Lung (tissue), 12 donors: Measurements from ENCODE around the gene S100A8. TPM values are rescaled to one million over a fixed set of nuclear protein-coding genes. Genes with fewer than 3 reads are reported as not detected.

Source experiments
- ATAC-seq: fragments of 200-7000 bp; cut with Tn5 transposase; one replicate; pipeline ENCODE4 v1.9.1; 2020; ENCODE audit warnings: moderate number of reproducible peaks; ENCODE audit not compliant: insufficient read depth, low FRiP score
- DNase-seq, 3 donors: peaks; one replicate each; pipeline ENCODE4 v3.0.0-alpha.2; 2013 to 2017
- H3K27ac ChIP-seq, 2 donors: one replicate each; pipeline ENCODE4 v1.5.1; 2013; ENCODE audit warnings: mild to moderate bottlenecking in 2 of 2, moderate library complexity in 2 of 2, control low read depth in 1 of 2, inconsistent platforms in 1 of 2, low read depth in 1 of 2, low read length in 1 of 2
- H3K27me3 ChIP-seq, 3 donors: one replicate each; pipeline ENCODE4 v1.5.1; 2013; ENCODE audit warnings: low read length in 2 of 3; ENCODE audit not compliant: control insufficient read depth in 3 of 3, insufficient read depth in 3 of 3
- H3K36me3 ChIP-seq, 4 donors: one replicate each; pipeline ENCODE4 v1.5.1; 2013; ENCODE audit warnings: low read length in 4 of 4, mild to moderate bottlenecking in 1 of 4, moderate library complexity in 1 of 4; ENCODE audit not compliant: control insufficient read depth in 4 of 4, insufficient read depth in 4 of 4
- H3K4me1 ChIP-seq, 5 donors: one replicate each; pipeline ENCODE4 v1.5.1; 2013; ENCODE audit warnings: low read length in 5 of 5, mild to moderate bottlenecking in 2 of 5, moderate library complexity in 1 of 5; ENCODE audit not compliant: control insufficient read depth in 5 of 5, insufficient read depth in 5 of 5
- H3K4me3 ChIP-seq: one replicate; pipeline ENCODE4 v1.5.1; 2013; ENCODE audit warnings: mild to moderate bottlenecking, control low read depth, moderate library complexity
- H3K9ac ChIP-seq, 2 donors: one replicate each; pipeline ENCODE4 v1.5.1; 2013; ENCODE audit warnings: low read length in 2 of 2, control low read depth in 1 of 2; ENCODE audit not compliant: insufficient read depth in 1 of 2
- H3K9me3 ChIP-seq, 4 donors: one replicate each; pipeline ENCODE4 v1.5.1; 2013; ENCODE audit warnings: low read length in 3 of 4, mild to moderate bottlenecking in 1 of 4, moderate library complexity in 1 of 4; ENCODE audit not compliant: control insufficient read depth in 4 of 4, insufficient read depth in 3 of 4
- CTCF ChIP-seq: IDR thresholded peaks from 2 replicates; pipeline ENCODE4 v1.5.1; 2012; ENCODE audit warnings: mild to moderate bottlenecking; ENCODE audit errors: control extremely low read depth, extremely low read depth
- WGBS, 2 donors: extraction: QIAGEN DNeasy Blood & Tissue Kit; methylation state at CpG; one replicate each; pipeline ENCODE4 v1.1.7; 2013; 5-methylcytosine and 5-hydroxymethylcytosine counted together
- polyA plus RNA-seq, 2 donors: library from polyadenylated mRNA; stranded (reverse); fragments of 200-250 nt; gene quantifications; one replicate each; pipeline ENCODE4 v1.2.1, GENCODE V29; 2013
- total RNA-seq, 2 donors: library from RNA; depleted of rRNA in 1 of 2; stranded (reverse); fragments of >200 nt in 1 of 2; gene quantifications; one replicate each; pipeline ENCODE4 v1.2.1, GENCODE V29; 2014 to 2021
- donor health status: control.
- donor health status: control.
- donor health status: Bipolar disorder and iron deficiency.
- donor health status: healthy.
- donor health status: DM: yes; HTN: yes; CAD: no.

S100A8 gene
- total and polyA plus RNA-seq, 4 donors = 69.8 to 6,695 (median 589) TPM

- Histone ChIP-seq H3K36me3 (no peaks in the 10 kb centered on the region), H3K27ac (no peak overlapping the region), H3K9ac (no peak overlapping the region), H3K9me3 (no peaks in the 10 kb centered on the region), H3K27me3 (no peaks in the 10 kb centered on the region), H3K4me3 (no peak overlapping the region), H3K4me1 (no peaks in the 10 kb centered on the region)
- WGBS, 2 donors = 45 to 50% methylated on average over 10 of the region's 10 CpGs
- ATAC-seq (no peak), DNase-seq (peak in 1 of 3 donors; percentile 26)
- TF ChIP-seq CTCF = peak; percentile 25
These were observed 35.3 kb downstream of the S100A8 start for GRCh38 chr1:153355445-153356071.

- no peaks in the 10 kb centered on the region for H3K36me3 ChIP-seq
- no peaks in the 10 kb centered on the region for H3K4me1 ChIP-seq
- 67 to 87% methylated on average over 8 of the region's 8 CpGs for WGBS, 2 donors
- no peak overlapping the region for H3K9ac ChIP-seq
- DNase-seq (no peak), ATAC-seq (no peak)
- no peak overlapping the region for H3K4me3 ChIP-seq
- no peaks in the 10 kb centered on the region for H3K27me3 ChIP-seq
- no peak overlapping the region for H3K27ac ChIP-seq
- TF ChIP-seq CTCF = no peak
- no peaks in the 10 kb centered on the region for H3K9me3 ChIP-seq
These were observed 36.2 kb downstream of the S100A8 start for GRCh38 chr1:153354515-153355193.

GRCh38 chr1:153353226-153353947 is 37.5 kb downstream of the S100A8 start:
- no peak for TF ChIP-seq CTCF
- H3K27me3 ChIP-seq = peaks cover 0 to 5% (median 0%) of the 10 kb centered on the region in 3 donors
- H3K27ac ChIP-seq = no peak overlapping the region
- H3K4me1 ChIP-seq = no peaks in the 10 kb centered on the region
- H3K36me3 ChIP-seq = no peaks in the 10 kb centered on the region
- ATAC-seq = no peak
- no peak for DNase-seq
- 74 to 88% methylated on average over 7 of the region's 7 CpGs for WGBS, 2 donors
- peaks cover 0 to 2% (median 0%) of the 10 kb centered on the region in 4 donors for H3K9me3 ChIP-seq
- H3K9ac ChIP-seq = no peak overlapping the region
- no peak overlapping the region for H3K4me3 ChIP-seq
